Measurements from ENCODE around the gene OPA1. TPM values are rescaled to one million over a fixed set of nuclear protein-coding genes. Genes with fewer than 3 reads are reported as not detected.

OPA1 gene
- total and polyA plus RNA-seq, 2 of the 13 experiments (the other 11 are each of a cell fraction or from before 2014, with no cell fraction given): 26.7 to 78.5 TPM

GRCh38 chr3:193655831-193656433 lies 62.9 kb downstream of the OPA1 start (continued):
- no peak for TF ChIP-seq ZNF513 (CRISPR knock-in tag; conservative IDR thresholded peaks at IDR 0.05)
- TF ChIP-seq KDM6A (CRISPR knock-in tag; IDR thresholded peaks at IDR 0.05; ENCODE audit: low read depth): no peak

- in situ Hi-C loops (cut with HindIII; ENCODE audit: extremely low pct_ligation_motif_present, low pct_unique_long_range_greater_than_20kb): loop anchor here (25.0 kb wide), 1 partner anchor 656 kb away; no protein-coding TSS in a partner anchor
- no peak for FAIRE-seq
- H3K27ac ChIP-seq (ENCODE audit: extremely low read length, insufficient read depth, low read length): no peak overlapping the region
- no peak overlapping the region for H3K4me3 ChIP-seq (replicated peaks in 1 of 3; ENCODE audit: insufficient read depth in 1 of 3, low read depth in 2 of 3, low read length in 3 of 3)
- ChIA-PET CTCF (ENCODE audit: low intra/inter-chr PET ratio, low total read pairs) (no interaction called here), POLR2A (no interaction called here)
- no peak overlapping the region for H3K4me2 ChIP-seq (ENCODE audit: low read depth, low read length)
- H4K20me1 ChIP-seq (ENCODE audit: insufficient read depth, low read length): no peaks in the 10 kb centered on the region
- H2AFZ ChIP-seq (ENCODE audit: low read length): no peak overlapping the region
- intact Hi-C loops (cut with micrococcal nuclease; ENCODE audit: unreplicated experiment): no loop called here
- no peak for ATAC-seq
- H3K79me2 ChIP-seq (ENCODE audit: insufficient read depth, low read length): no peaks in the 10 kb centered on the region
- BruUV-seq (replicated peaks): no TSS peak
- no peak for DNase-seq (ENCODE audit: low spot score)
- H3K9me3 ChIP-seq (ENCODE audit: low read length): no peaks in the 10 kb centered on the region
- WGBS (ENCODE audit: low lambda C conversion rate): 96% methylated on average over 3 of the region's 3 CpGs
- H3K9ac ChIP-seq (ENCODE audit: insufficient read depth, low read depth, low read length): no peak overlapping the region
- H3K4me1 ChIP-seq (ENCODE audit: insufficient read depth, low read length): no peaks in the 10 kb centered on the region
- peaks cover 8 to 53% of the 10 kb centered on the region in 2 experiments for H3K36me3 ChIP-seq (replicated peaks in 1 of 2; ENCODE audit: control insufficient read depth in 1 of 2, insufficient read depth in 2 of 2, low read length in 2 of 2)
- H3K27me3 ChIP-seq (ENCODE audit: control insufficient read depth in 1 of 2, insufficient read depth in 2 of 2, low read length in 2 of 2): no peaks in the 10 kb centered on the region
- no peak for TF ChIP-seq ZNF629 (CRISPR knock-in tag; conservative IDR thresholded peaks at IDR 0.05)
- no peak for TF ChIP-seq HNF1B (CRISPR knock-in tag; IDR thresholded peaks at IDR 0.05)
- no peak for TF ChIP-seq ZNF883 (CRISPR knock-in tag; IDR thresholded peaks at IDR 0.05; ENCODE audit: not compliant biosample characterization)
- no peak for TF ChIP-seq GMEB1 (CRISPR knock-in tag; IDR thresholded peaks at IDR 0.05; ENCODE audit: borderline replicate concordance)
- no peak for TF ChIP-seq MYPOP (CRISPR knock-in tag; IDR thresholded peaks at IDR 0.05)
- no peak for TF ChIP-seq LBX2 (CRISPR knock-in tag; IDR thresholded peaks at IDR 0.05; ENCODE audit: borderline replicate concordance)
- no peak for TF ChIP-seq ZNF143 (CRISPR knock-in tag; IDR thresholded peaks at IDR 0.05)
- no peak for TF ChIP-seq HDAC6 (IDR thresholded peaks at IDR 0.05; ENCODE audit: low read depth, low read length)
- no peak for TF ChIP-seq PAX8 (CRISPR knock-in tag; IDR thresholded peaks at IDR 0.05; ENCODE audit: borderline replicate concordance)
- no peak for TF ChIP-seq HOXA9 (CRISPR knock-in tag; IDR thresholded peaks at IDR 0.05; ENCODE audit: borderline replicate concordance)
- TF ChIP-seq ZSCAN31 (CRISPR knock-in tag; IDR thresholded peaks at IDR 0.05; ENCODE audit: low read depth): no peak
- TF ChIP-seq CC2D1A (CRISPR knock-in tag; IDR thresholded peaks at IDR 0.05): no peak
- no peak for TF ChIP-seq CAMTA2 (CRISPR knock-in tag; IDR thresholded peaks at IDR 0.05; ENCODE audit: borderline replicate concordance)
These were observed 63.4 kb downstream of the OPA1 start for GRCh38 chr3:193656445-193656844.
